WI38 (cell line): ENCODE measurements around the gene MCOLN3.

Experiments
- H3K4me3 ChIP-seq: 2 replicates; pipeline ENCODE4 v1.5.1; 2011; ENCODE audit warnings: low read depth, mild to moderate bottlenecking, control low read depth, low read length
- TF ChIP-seq, protein P1 (sequence below): IDR thresholded peaks from 2 replicates; pipeline ENCODE4 v1.5.1; 2012; ENCODE audit warnings: low read depth, mild to moderate bottlenecking, control low read depth, low read length

Gene MCOLN3

DNA sequence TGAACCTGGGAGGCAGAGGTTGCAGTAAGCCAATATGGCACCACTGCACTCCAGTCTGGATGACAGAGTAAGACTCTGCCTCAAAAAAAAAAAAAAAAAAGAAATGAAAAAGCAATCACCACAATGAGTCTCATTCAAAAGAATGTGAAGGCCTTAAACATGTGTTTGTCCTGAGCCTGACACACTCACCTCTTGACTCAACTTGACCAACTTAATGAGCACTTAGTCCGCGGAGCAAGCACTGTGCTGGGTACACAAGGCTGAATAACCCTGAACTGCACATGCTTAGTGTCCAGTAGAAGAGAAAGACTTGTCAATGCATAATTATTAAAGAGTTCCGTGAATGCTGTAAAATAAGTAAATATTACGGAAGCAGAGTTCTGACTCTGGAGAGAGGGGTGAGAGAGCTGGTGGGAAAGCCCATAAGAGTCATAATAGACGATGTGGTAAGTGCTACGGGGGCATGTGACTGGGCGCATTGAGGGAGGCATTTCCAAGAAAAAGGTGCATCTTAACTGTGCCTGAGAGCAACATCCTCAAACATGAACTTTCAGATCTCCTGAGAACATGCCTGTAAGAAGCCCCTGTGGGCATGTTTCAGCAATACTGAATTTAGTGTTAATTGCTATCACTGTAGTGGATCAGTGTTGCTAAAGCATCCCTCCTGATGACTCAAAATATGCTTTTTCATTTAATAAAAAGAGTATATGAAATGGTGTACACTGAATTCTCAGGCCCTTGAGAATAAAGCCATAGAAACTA is 78.6 kb downstream of the MCOLN3 start:
- H3K4me3 ChIP-seq: no peak overlapping the region
- TF ChIP-seq, protein P1, sequence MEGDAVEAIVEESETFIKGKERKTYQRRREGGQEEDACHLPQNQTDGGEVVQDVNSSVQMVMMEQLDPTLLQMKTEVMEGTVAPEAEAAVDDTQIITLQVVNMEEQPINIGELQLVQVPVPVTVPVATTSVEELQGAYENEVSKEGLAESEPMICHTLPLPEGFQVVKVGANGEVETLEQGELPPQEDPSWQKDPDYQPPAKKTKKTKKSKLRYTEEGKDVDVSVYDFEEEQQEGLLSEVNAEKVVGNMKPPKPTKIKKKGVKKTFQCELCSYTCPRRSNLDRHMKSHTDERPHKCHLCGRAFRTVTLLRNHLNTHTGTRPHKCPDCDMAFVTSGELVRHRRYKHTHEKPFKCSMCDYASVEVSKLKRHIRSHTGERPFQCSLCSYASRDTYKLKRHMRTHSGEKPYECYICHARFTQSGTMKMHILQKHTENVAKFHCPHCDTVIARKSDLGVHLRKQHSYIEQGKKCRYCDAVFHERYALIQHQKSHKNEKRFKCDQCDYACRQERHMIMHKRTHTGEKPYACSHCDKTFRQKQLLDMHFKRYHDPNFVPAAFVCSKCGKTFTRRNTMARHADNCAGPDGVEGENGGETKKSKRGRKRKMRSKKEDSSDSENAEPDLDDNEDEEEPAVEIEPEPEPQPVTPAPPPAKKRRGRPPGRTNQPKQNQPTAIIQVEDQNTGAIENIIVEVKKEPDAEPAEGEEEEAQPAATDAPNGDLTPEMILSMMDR: no peak

DNA sequence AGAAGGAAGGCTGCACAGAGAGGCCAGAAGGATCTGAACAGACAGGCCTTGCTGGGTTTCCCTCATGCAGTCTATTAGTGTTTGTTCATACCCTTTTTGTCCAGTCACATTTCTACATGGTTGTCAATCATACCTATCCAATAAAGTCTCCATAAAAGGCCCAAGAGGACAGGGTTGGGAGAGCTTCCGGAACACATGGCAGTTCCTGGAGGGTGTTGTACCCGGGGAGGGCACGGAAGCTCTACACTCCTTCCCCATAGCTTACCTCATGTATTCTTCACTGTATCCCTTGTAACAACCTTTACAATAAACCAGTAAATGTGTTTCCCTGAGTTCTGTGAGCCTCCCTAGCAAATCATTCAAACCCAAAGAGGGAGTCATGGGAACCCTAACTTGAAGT is 79.4 kb downstream of the MCOLN3 start:
- TF ChIP-seq, protein P1: no peak
- no peak overlapping the region for H3K4me3 ChIP-seq

DNA sequence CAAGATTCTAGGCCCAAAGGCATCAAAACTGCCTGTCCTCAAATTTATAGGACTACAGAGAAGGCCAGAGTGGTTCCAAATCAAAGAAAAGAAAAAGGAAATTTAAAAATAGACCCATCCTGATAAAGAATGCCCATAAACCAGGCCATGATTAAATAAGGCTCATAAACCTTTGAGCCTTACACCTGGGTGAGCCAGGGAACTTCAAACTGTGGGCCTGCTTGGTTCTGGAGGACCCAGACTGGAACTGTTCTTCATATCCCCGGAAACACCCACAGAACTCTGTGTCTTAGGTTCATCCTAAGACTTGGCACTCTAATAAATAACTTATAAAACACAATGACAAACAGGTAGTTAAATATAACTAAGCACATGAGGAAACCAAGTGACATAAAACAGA is 80.2 kb downstream of the MCOLN3 start:
- TF ChIP-seq, protein P1: no peak
- no peak overlapping the region for H3K4me3 ChIP-seq
